Measurements from ENCODE around the gene ARHGEF1. TPM values are rescaled to one million over a fixed set of nuclear protein-coding genes. Genes with fewer than 3 reads are reported as not detected.
"Not testable (repeated sequence)": the region's sequence is repeated elsewhere in the genome, so short reads cannot be mapped to it uniquely, and the experiment has no call there.

ARHGEF1 gene
- total RNA-seq, 1 experiment from 2014 or later: 142 TPM

- DNase-seq: no peak
- H3K9me3 ChIP-seq: no peaks in the 10 kb centered on the region
- no peaks in the 10 kb centered on the region for H3K36me3 ChIP-seq
- peaks cover 69% of the 10 kb centered on the region for H3K27me3 ChIP-seq
- H3K4me3 ChIP-seq: no peak overlapping the region
Measured at GRCh38 chr19:41928754-41929535, 46.0 kb downstream of the ARHGEF1 start.

GRCh38 chr19:41929536-41930071, 46.6 kb downstream of the ARHGEF1 start:
- Histone ChIP-seq H3K4me3 (no peak overlapping the region), H3K9me3 (no peaks in the 10 kb centered on the region), H3K27me3 (peaks cover 68% of the 10 kb centered on the region), H3K36me3 (no peaks in the 10 kb centered on the region)
- no peak for DNase-seq

GRCh38 chr19:41930322-41930722, 47.3 kb downstream of the ARHGEF1 start:
- DNase-seq: no peak
- H3K27me3 ChIP-seq: peaks cover 69% of the 10 kb centered on the region
- no peaks in the 10 kb centered on the region for H3K9me3 ChIP-seq
- no peak overlapping the region for H3K4me3 ChIP-seq
- H3K36me3 ChIP-seq: no peaks in the 10 kb centered on the region

- no peaks in the 10 kb centered on the region for H3K36me3 ChIP-seq
- DNase-seq: peak; percentile 30
- peaks cover 71% of the 10 kb centered on the region for H3K27me3 ChIP-seq
- H3K4me3 ChIP-seq: no peak overlapping the region
- no peaks in the 10 kb centered on the region for H3K9me3 ChIP-seq
Measured at GRCh38 chr19:41930926-41931592, 48.1 kb downstream of the ARHGEF1 start.

GRCh38 chr19:41932259-41932719, 49.3 kb downstream of the ARHGEF1 start:
- Histone ChIP-seq H3K4me3 (no peak overlapping the region), H3K9me3 (no peaks in the 10 kb centered on the region), H3K36me3 (no peaks in the 10 kb centered on the region), H3K27me3 (peaks cover 70% of the 10 kb centered on the region)
- no peak for DNase-seq

GRCh38 chr19:41932720-41933332, 49.8 kb downstream of the ARHGEF1 start:
- no peak for DNase-seq
- no peaks in the 10 kb centered on the region for H3K36me3 ChIP-seq
- no peaks in the 10 kb centered on the region for H3K9me3 ChIP-seq
- H3K27me3 ChIP-seq: peaks cover 68% of the 10 kb centered on the region
- H3K4me3 ChIP-seq: no peak overlapping the region

GRCh38 chr19:41933693-41934426, 50.9 kb downstream of the ARHGEF1 start:
- no peak for DNase-seq
- Histone ChIP-seq H3K9me3 (no peaks in the 10 kb centered on the region), H3K4me3 (no peak overlapping the region), H3K36me3 (no peaks in the 10 kb centered on the region), H3K27me3 (peaks cover 65% of the 10 kb centered on the region)

GRCh38 chr19:41934849-41935374, 51.9 kb downstream of the ARHGEF1 start:
- Histone ChIP-seq H3K27me3 (peaks cover 55% of the 10 kb centered on the region), H3K4me3 (no peak overlapping the region), H3K36me3 (no peaks in the 10 kb centered on the region), H3K9me3 (no peaks in the 10 kb centered on the region)
- peak; percentile 64 for DNase-seq

- no peak overlapping the region for H3K4me3 ChIP-seq
Measured at GRCh38 chr19:41935760-41936415, 52.9 kb downstream of the ARHGEF1 start.

GRCh38 chr19:41936416-41936850, 53.4 kb downstream of the ARHGEF1 start:
- no peaks in the 10 kb centered on the region for H3K36me3 ChIP-seq
- peaks cover 42% of the 10 kb centered on the region for H3K27me3 ChIP-seq
- no peak overlapping the region for H3K4me3 ChIP-seq
- no peak for DNase-seq
- no peaks in the 10 kb centered on the region for H3K9me3 ChIP-seq

More at GRCh38 chr19:41935760-41936415, 52.9 kb downstream of the ARHGEF1 start:
- Histone ChIP-seq H3K36me3 (no peaks in the 10 kb centered on the region), H3K9me3 (no peaks in the 10 kb centered on the region), H3K27me3 (peaks cover 47% of the 10 kb centered on the region)
- no peak for DNase-seq

GRCh38 chr19:41936961-41937360, 54.0 kb downstream of the ARHGEF1 start:
- H3K4me3 ChIP-seq: no peak overlapping the region
- peaks cover 39% of the 10 kb centered on the region for H3K27me3 ChIP-seq
- no peaks in the 10 kb centered on the region for H3K36me3 ChIP-seq
- no peak for DNase-seq
- no peaks in the 10 kb centered on the region for H3K9me3 ChIP-seq

- DNase-seq: no peak
- Histone ChIP-seq H3K27me3 (peaks cover 37% of the 10 kb centered on the region), H3K9me3 (no peaks in the 10 kb centered on the region), H3K36me3 (no peaks in the 10 kb centered on the region), H3K4me3 (no peak overlapping the region)
Measured at GRCh38 chr19:41937525-41938468, 54.8 kb downstream of the ARHGEF1 start.

- H3K9me3 ChIP-seq, DNase-seq: not testable (repeated sequence)
Measured at GRCh38 chr19:41939209-41939608, 56.2 kb downstream of the ARHGEF1 start.

GRCh38 chr19:41939861-41940730, 57.1 kb downstream of the ARHGEF1 start:
- no peak overlapping the region for H3K4me3 ChIP-seq
- DNase-seq: no peak
- no peaks in the 10 kb centered on the region for H3K9me3 ChIP-seq
- peaks cover 18% of the 10 kb centered on the region for H3K27me3 ChIP-seq
- no peaks in the 10 kb centered on the region for H3K36me3 ChIP-seq

More at GRCh38 chr19:41939209-41939608, 56.2 kb downstream of the ARHGEF1 start:
- H3K4me3 ChIP-seq, H3K36me3 ChIP-seq: not testable (repeated sequence)
- H3K27me3 ChIP-seq: peaks cover 24% of the 10 kb centered on the region

Data from MG63 (cell line).